Neutrophil (primary cell): Measurements from ENCODE around the gene CCNI2.
"Not testable (repeated sequence)": the region's sequence is repeated elsewhere in the genome, so short reads cannot be mapped to it uniquely, and the experiment has no call there.

Source experiments
- H3K27ac ChIP-seq: fragments of 200-600 bp; sonication (generic); 2 replicates; pipeline ENCODE4 v1.5.1; 2016; ENCODE audit warnings: mild to moderate bottlenecking, moderate library complexity
- H3K27me3 ChIP-seq: fragments of 200-600 bp; sonication (generic); 2 replicates; pipeline ENCODE4 v1.6.0; 2016; ENCODE audit warnings: mild to moderate bottlenecking
- H3K36me3 ChIP-seq: fragments of 200-600 bp; sonication (generic); 2 replicates; pipeline ENCODE4 v1.5.1; 2017
- H3K4me1 ChIP-seq, 2 experiments: fragments of 200-600 bp in 1 of 2; sonication (generic) in 1 of 2; 1 replicate in 1 of 2; 2 replicates in 1 of 2; pipeline versions ENCODE4 v1.5.1 to v1.6.1; 2013 to 2016; ENCODE audit warnings: low read depth in 1 of 2, low read length in 1 of 2, mild to moderate bottlenecking in 1 of 2, moderate library complexity in 1 of 2; ENCODE audit not compliant: control insufficient read depth in 1 of 2, insufficient read depth in 1 of 2
- H3K4me3 ChIP-seq, 2 experiments: fragments of 200-600 bp in 1 of 2; sonication (generic) in 1 of 2; 1 replicate in 1 of 2; 2 replicates in 1 of 2; pipeline ENCODE4 v1.5.1; 2013 to 2016; ENCODE audit warnings: low read depth in 1 of 2, low read length in 1 of 2, mild to moderate bottlenecking in 1 of 2, moderate library complexity in 1 of 2
- H3K9me3 ChIP-seq: fragments of 200-600 bp; sonication (generic); 2 replicates; pipeline ENCODE4 v1.5.1; 2016
- CTCF ChIP-seq: fragments of 200-600 bp; sonication (generic); IDR thresholded peaks from 2 replicates; pipeline ENCODE4 v1.5.1; 2016; ENCODE audit warnings: antibody characterized with exemption

Gene CCNI2

GRCh38 chr5:132799392-132799791, 52.2 kb downstream of the CCNI2 start:
- H3K27ac ChIP-seq: no peak overlapping the region
- no peak overlapping the region for H3K4me3 ChIP-seq
- H3K4me1 ChIP-seq: no peaks in the 10 kb centered on the region
- peaks cover 78% of the 10 kb centered on the region for H3K27me3 ChIP-seq
- no peaks in the 10 kb centered on the region for H3K36me3 ChIP-seq
- TF ChIP-seq CTCF: no peak
- no peaks in the 10 kb centered on the region for H3K9me3 ChIP-seq

- Histone ChIP-seq H3K4me1 (no peaks in the 10 kb centered on the region), H3K27me3 (peaks cover 71% of the 10 kb centered on the region), H3K27ac (no peak overlapping the region), H3K9me3 (no peaks in the 10 kb centered on the region), H3K4me3 (no peak overlapping the region), H3K36me3 (no peaks in the 10 kb centered on the region)
- TF ChIP-seq CTCF: no peak
These were observed 53.3 kb downstream of the CCNI2 start for GRCh38 chr5:132800545-132800944.

- TF ChIP-seq CTCF: no peak
- no peaks in the 10 kb centered on the region for H3K4me1 ChIP-seq
- H3K4me3 ChIP-seq: no peak overlapping the region
- peaks cover 69% of the 10 kb centered on the region for H3K27me3 ChIP-seq
- no peaks in the 10 kb centered on the region for H3K9me3 ChIP-seq
- H3K27ac ChIP-seq: no peak overlapping the region
- H3K36me3 ChIP-seq: no peaks in the 10 kb centered on the region
These were observed 54.9 kb downstream of the CCNI2 start for GRCh38 chr5:132802044-132802684.

- not testable (repeated sequence) for H3K36me3 ChIP-seq, H3K9me3 ChIP-seq, H3K4me1 ChIP-seq, H3K27ac ChIP-seq, H3K4me3 ChIP-seq
- peaks cover 71% of the 10 kb centered on the region for H3K27me3 ChIP-seq
These were observed 55.5 kb downstream of the CCNI2 start for GRCh38 chr5:132802685-132803066.
